Suppressor macrophage treated with lipopolysaccharide for 1 hour (primary cell): ENCODE data around the gene CIAO3.

ENCODE experiments used
- DNase-seq, 3 donors: peaks; one replicate each; pipeline ENCODE4 v3.0.0-alpha.2; 2020 to 2022

CIAO3 gene

GRCh38 chr16:775236-775796 lies 34.5 kb upstream of the CIAO3 start:
- DNase-seq: no peak

- no peak for DNase-seq
These were observed 33.5 kb upstream of the CIAO3 start for GRCh38 chr16:774086-775001.

GRCh38 chr16:772959-773358 lies 32.2 kb upstream of the CIAO3 start:
- no peak for DNase-seq

- no peak for DNase-seq
These were observed 29.6 kb upstream of the CIAO3 start for GRCh38 chr16:770411-770810.

GRCh38 chr16:769934-770333 lies 29.1 kb upstream of the CIAO3 start:
- DNase-seq: no peak

- no peak for DNase-seq
These were observed 28.5 kb upstream of the CIAO3 start for GRCh38 chr16:769184-769784.

GRCh38 chr16:768428-768827 lies 27.6 kb upstream of the CIAO3 start:
- no peak for DNase-seq

- DNase-seq: no peak
These were observed 27.0 kb upstream of the CIAO3 start for GRCh38 chr16:767743-768235.

GRCh38 chr16:766820-767640 lies 26.2 kb upstream of the CIAO3 start:
- no peak for DNase-seq

- DNase-seq: no peak
These were observed 25.4 kb upstream of the CIAO3 start for GRCh38 chr16:766008-766819.

GRCh38 chr16:765488-765865 lies 24.7 kb upstream of the CIAO3 start:
- no peak for DNase-seq

GRCh38 chr16:764848-765487 lies 24.2 kb upstream of the CIAO3 start:
- DNase-seq: no peak

GRCh38 chr16:764184-764750 lies 23.5 kb upstream of the CIAO3 start:
- no peak for DNase-seq

- no peak for DNase-seq
These were observed 22.8 kb upstream of the CIAO3 start for GRCh38 chr16:763369-764183.

- DNase-seq: no peak
These were observed 21.9 kb upstream of the CIAO3 start for GRCh38 chr16:762595-763268.

GRCh38 chr16:761625-762513 lies 21.1 kb upstream of the CIAO3 start:
- no peak for DNase-seq

GRCh38 chr16:760545-761343 lies 19.9 kb upstream of the CIAO3 start, which contains the start of gene MSLN:
Gene MSLN (plus strand): TSS chr16:760734. CDS start chr16:762681, 1,947 bp downstream.
- DNase-seq: no peak

- DNase-seq: no peak
These were observed 19.3 kb upstream of the CIAO3 start for GRCh38 chr16:760065-760464.
